HepG2 (cell line): Measurements from ENCODE around the gene C16orf90. TPM values are rescaled to one million over a fixed set of nuclear protein-coding genes. Genes with fewer than 3 reads are reported as not detected.

Source experiments
- CC2D1A ChIP-seq: sonication (generic); formaldehyde crosslinking; IDR thresholded peaks from 2 replicates; pipeline ENCODE4 v1.8.1; 2023; ENCODE audit warnings: mild to moderate bottlenecking, missing genetic modification reagents
- ELK4 ChIP-seq: sonication (generic); formaldehyde crosslinking; IDR thresholded peaks from 2 replicates; pipeline ENCODE4 v1.9.0; 2021; ENCODE audit warnings: missing genetic modification reagents, borderline replicate concordance
- ETS1 ChIP-seq: sonication (generic); formaldehyde crosslinking; IDR thresholded peaks from 2 replicates; pipeline ENCODE4 v1.4.0; 2020; ENCODE audit warnings: missing genetic modification reagents
- HINFP ChIP-seq: sonication (generic); formaldehyde crosslinking; IDR thresholded peaks from 2 replicates; pipeline ENCODE4 v1.4.0; 2020; ENCODE audit warnings: low read depth, mild to moderate bottlenecking, missing genetic modification reagents
- IKZF4 ChIP-seq: sonication (generic); formaldehyde crosslinking; IDR thresholded peaks from 2 replicates; pipeline ENCODE4 v1.5.1; 2020; ENCODE audit warnings: borderline replicate concordance, mild to moderate bottlenecking, low read depth, missing genetic modification reagents; ENCODE audit errors: not compliant biosample characterization
- IRF1 ChIP-seq: sonication (generic); formaldehyde crosslinking; IDR thresholded peaks from 2 replicates; pipeline ENCODE4 v1.4.0; 2020; ENCODE audit warnings: low read depth, mild to moderate bottlenecking, missing genetic modification reagents
- KAT8 ChIP-seq: IDR thresholded peaks from 2 replicates; pipeline ENCODE4 v1.6.1; 2016; ENCODE audit warnings: missing genetic modification reagents, missing compliant biosample characterization
- MATR3 ChIP-seq: sonication (generic); formaldehyde crosslinking; IDR thresholded peaks from 2 replicates; pipeline ENCODE4 v1.4.0; 2020; ENCODE audit warnings: missing genetic modification reagents
- MED8 ChIP-seq: sonication (generic); formaldehyde crosslinking; IDR thresholded peaks from 2 replicates; pipeline ENCODE4 v1.8.1; 2023; ENCODE audit warnings: mild to moderate bottlenecking, missing genetic modification reagents; ENCODE audit not compliant: insufficient replicate concordance
- NR3C1 ChIP-seq: sonication (generic); formaldehyde crosslinking; IDR thresholded peaks from 2 replicates; pipeline ENCODE4 v1.4.0; 2020; ENCODE audit warnings: missing genetic modification reagents
- NRL ChIP-seq: sonication (generic); formaldehyde crosslinking; IDR thresholded peaks from 2 replicates; pipeline ENCODE4 v1.5.0; 2020; ENCODE audit warnings: missing genetic modification reagents, mild to moderate bottlenecking, moderate library complexity, borderline replicate concordance
- TAF15 ChIP-seq: fragments of 200-400 bp; formaldehyde crosslinking; IDR thresholded peaks from one replicate; pipeline ENCODE4 v1.6.1; 2018; ENCODE audit warnings: mild to moderate bottlenecking, low read depth, low read length; ENCODE audit not compliant: poor library complexity, severe bottlenecking
- U2AF1 ChIP-seq: fragments of 200-400 bp; formaldehyde crosslinking; optimal IDR thresholded peaks from 2 replicates; pipeline ENCODE3; 2017; ENCODE audit warnings: mild to moderate bottlenecking, low read depth, low read length
- ZHX1 ChIP-seq: sonication (generic); formaldehyde crosslinking; IDR thresholded peaks from 2 replicates; pipeline ENCODE4 v1.8.1; 2022; ENCODE audit warnings: low read depth, mild to moderate bottlenecking, missing genetic modification reagents
- ZNF138 ChIP-seq: sonication (generic); formaldehyde crosslinking; IDR thresholded peaks from 2 replicates; pipeline ENCODE4 v1.5.0; 2020; ENCODE audit warnings: mild to moderate bottlenecking, low read depth, missing genetic modification reagents
- ZNF343 ChIP-seq: sonication (generic); formaldehyde crosslinking; IDR thresholded peaks from 2 replicates; pipeline ENCODE4 v1.4.0; 2020; ENCODE audit warnings: mild to moderate bottlenecking, missing genetic modification reagents
- ZNF572 ChIP-seq: sonication (generic); formaldehyde crosslinking; IDR thresholded peaks from 2 replicates; pipeline ENCODE4 v1.5.1; 2020; ENCODE audit warnings: mild to moderate bottlenecking, missing genetic modification reagents
- ZNF619 ChIP-seq: sonication (generic); formaldehyde crosslinking; IDR thresholded peaks from 2 replicates; pipeline ENCODE4 v1.4.0; 2020; ENCODE audit warnings: mild to moderate bottlenecking, missing genetic modification reagents
- polyA plus RNA-seq, 8 experiments: library from polyadenylated mRNA; depleted of rRNA in 3 of 8; stranded (reverse) in 7 of 8; unstranded in 1 of 8; fragments of >200 nt; fragmentation: Illumina TruSeq in 4 of 8; extraction: Trizol in 4 of 8; gene quantifications; 2 replicates each; pipeline versions ENCODE4 v1.2.1 to v1.2.3, GENCODE V29; 2011 to 2016; ENCODE audit warnings: low read depth in 4 of 8, missing spikeins in 1 of 8, mixed read lengths in 1 of 8; ENCODE audit not compliant: insufficient read depth in 1 of 8
- total RNA-seq, 5 experiments: library from RNA; depleted of rRNA; stranded (reverse); fragments of >200 nt; fragmentation: Illumina TruSeq; extraction: Trizol; gene quantifications; 2 replicates each; pipeline ENCODE4 v1.2.3, GENCODE V29; 2016; ENCODE audit warnings: low read depth in 1 of 5
- TF ChIP-seq, protein P1 (sequence below): sonication (generic); formaldehyde crosslinking; IDR thresholded peaks from 2 replicates; pipeline ENCODE4 v1.8.1; 2023; ENCODE audit warnings: mild to moderate bottlenecking, missing genetic modification reagents

Gene C16orf90
- total and polyA plus RNA-seq, 2 of the 13 experiments (the other 11 are each of a cell fraction or from before 2014, with no cell fraction given) = not detected

DNA sequence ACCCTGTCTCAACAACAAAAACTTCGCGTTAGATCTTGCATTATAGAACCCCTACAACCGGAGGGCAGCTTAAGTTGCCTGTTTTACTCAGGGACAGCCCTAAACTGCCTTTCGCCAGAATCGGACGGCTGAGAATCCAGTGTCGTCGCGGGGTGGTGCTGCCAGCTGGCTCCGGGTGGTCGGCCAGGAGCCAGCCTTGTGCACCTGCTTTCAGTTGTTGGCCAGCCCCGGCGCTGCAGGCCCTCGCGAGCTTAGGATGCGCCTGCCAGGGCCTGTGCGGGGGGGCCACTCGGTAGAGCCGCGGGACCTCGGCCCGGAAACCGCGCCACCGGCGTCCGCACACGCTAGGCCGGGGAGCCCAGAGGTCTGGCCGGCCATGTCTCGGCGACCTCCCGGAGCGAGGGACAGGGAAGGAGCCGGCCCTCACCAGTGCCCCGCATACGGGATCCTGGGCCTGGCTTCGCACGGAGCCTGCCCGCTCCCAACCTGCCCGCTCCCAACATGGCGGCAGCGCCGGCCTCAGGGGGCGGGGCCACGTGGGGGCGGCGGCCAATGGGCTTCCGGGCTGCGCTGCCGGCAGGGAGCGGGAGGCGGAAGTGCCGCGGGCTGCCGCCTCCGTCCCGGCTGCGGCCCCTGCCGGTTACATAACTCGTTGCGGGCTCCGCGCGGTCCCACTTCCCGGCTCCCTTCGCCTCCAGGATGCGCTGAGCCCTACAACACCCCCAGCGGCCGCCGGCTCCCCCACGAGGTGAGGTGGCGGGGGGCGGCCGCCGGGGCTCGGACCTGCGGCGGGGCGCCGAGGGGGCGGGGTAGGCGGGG lies 37.6 kb downstream of the C16orf90 start (continued):
- TF ChIP-seq U2AF1 (peak; percentile 36), ELK4 (CRISPR knock-in tag) (no peak), ZNF343 (CRISPR knock-in tag) (peak; percentile 38; the same call in 1 of the 2 replicates), IRF1 (CRISPR knock-in tag) (no peak), ZHX1 (CRISPR knock-in tag) (peak; percentile 98), NR3C1 (CRISPR knock-in tag) (no peak), KAT8 (CRISPR knock-in tag) (peak; percentile 76), ZNF619 (no peak), CC2D1A (CRISPR knock-in tag) (no peak), MATR3 (no peak), NRL (CRISPR knock-in tag) (0 out of 2 replicates have a peak, but pooled peaks have one; percentile 33), ETS1 (CRISPR knock-in tag) (peak; percentile 61; the same call in 1 of the 2 replicates), ZNF138 (CRISPR knock-in tag) (no peak), IKZF4 (peak; percentile 48), HINFP (CRISPR knock-in tag) (peak; percentile 81; the same call in 1 of the 2 replicates), ZNF572 (CRISPR knock-in tag) (no peak), TAF15 (no peak), MED8 (peak; percentile 45)
- TF ChIP-seq, protein P1, sequence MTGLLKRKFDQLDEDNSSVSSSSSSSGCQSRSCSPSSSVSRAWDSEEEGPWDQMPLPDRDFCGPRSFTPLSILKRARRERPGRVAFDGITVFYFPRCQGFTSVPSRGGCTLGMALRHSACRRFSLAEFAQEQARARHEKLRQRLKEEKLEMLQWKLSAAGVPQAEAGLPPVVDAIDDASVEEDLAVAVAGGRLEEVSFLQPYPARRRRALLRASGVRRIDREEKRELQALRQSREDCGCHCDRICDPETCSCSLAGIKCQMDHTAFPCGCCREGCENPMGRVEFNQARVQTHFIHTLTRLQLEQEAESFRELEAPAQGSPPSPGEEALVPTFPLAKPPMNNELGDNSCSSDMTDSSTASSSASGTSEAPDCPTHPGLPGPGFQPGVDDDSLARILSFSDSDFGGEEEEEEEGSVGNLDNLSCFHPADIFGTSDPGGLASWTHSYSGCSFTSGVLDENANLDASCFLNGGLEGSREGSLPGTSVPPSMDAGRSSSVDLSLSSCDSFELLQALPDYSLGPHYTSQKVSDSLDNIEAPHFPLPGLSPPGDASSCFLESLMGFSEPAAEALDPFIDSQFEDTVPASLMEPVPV (CRISPR knock-in tag) = peak; percentile 79
